PC-3 (cell line): Measurements from ENCODE around the gene GPC3.

Experiments
- CTCF ChIP-seq: fragments of 300-600 bp; sonication (generic); conservative IDR thresholded peaks from 2 replicates; pipeline ENCODE4 v1.5.1; 2017; ENCODE audit warnings: antibody characterized with exemption, low read depth, mild to moderate bottlenecking, low read length
- EZH2 ChIP-seq: fragments of 300-600 bp; sonication (generic); IDR thresholded peaks from one replicate; pipeline ENCODE4 v1.6.1; 2017; ENCODE audit warnings: antibody characterized with exemption, mild to moderate bottlenecking, low read length; ENCODE audit not compliant: unreplicated experiment

GRCh38 chrX:133563705-133564104 lies 421.7 kb downstream of the GPC3 start:
- TF ChIP-seq CTCF (no peak), EZH2 (no peak)
